ENCODE measurements around the gene CUEDC2. TPM values are rescaled to one million over a fixed set of nuclear protein-coding genes. Genes with fewer than 3 reads are reported as not detected.

CUEDC2 gene
- total RNA-seq, 4 donors from 2014 or later = 86.4 to 195 (median 131) TPM

- H3K9me3 ChIP-seq = no peaks in the 10 kb centered on the region
- DNase-seq (ENCODE audit: low spot score in 2 of 2) = no peak
- 0 to 1% methylated on average over 11 of the region's 11 CpGs for WGBS, 2 donors
- TF ChIP-seq CTCF (IDR thresholded peaks at IDR 0.05) (no peak), EP300 (IDR thresholded peaks at IDR 0.05) (no peak)
- peak overlapping the region; percentile 55 to 88 (median 84) for H3K27ac ChIP-seq
- H3K4me3 ChIP-seq = peak overlapping the region; percentile 64 to 85 (median 78)
- H3K4me1 ChIP-seq = peaks cover 0 to 23% (median 7%) of the 10 kb centered on the region in 4 donors
- H3K36me3 ChIP-seq = no peaks in the 10 kb centered on the region
- H3K27me3 ChIP-seq = no peaks in the 10 kb centered on the region
Observed at GRCh38 chr10:102450124-102450373, 17.7 kb upstream of the CUEDC2 start.

- H3K9me3 ChIP-seq = no peaks in the 10 kb centered on the region
- DNase-seq (ENCODE audit: low spot score in 2 of 2) = peak; percentile 30 to 55
- WGBS, 2 donors = 14 to 16% methylated on average over 30 of the region's 30 CpGs
- H3K27me3 ChIP-seq = no peaks in the 10 kb centered on the region
- peak overlapping the region; percentile 55 to 88 (median 84) for H3K27ac ChIP-seq
- H3K4me1 ChIP-seq = peaks cover 0 to 23% (median 7%) of the 10 kb centered on the region in 4 donors
- TF ChIP-seq EP300 (IDR thresholded peaks at IDR 0.05) (no peak), CTCF (IDR thresholded peaks at IDR 0.05) (no peak), POLR2A (IDR thresholded peaks at IDR 0.05) (no peak)
- no peaks in the 10 kb centered on the region for H3K36me3 ChIP-seq
- H3K4me3 ChIP-seq = peak overlapping the region; percentile 64 to 85 (median 78)
Observed at GRCh38 chr10:102449321-102450123, 17.1 kb upstream of the CUEDC2 start.

- no peaks in the 10 kb centered on the region for H3K9me3 ChIP-seq
- WGBS, 2 donors = 59 to 69% methylated on average over 2 of the region's 2 CpGs
- no peak overlapping the region for H3K27ac ChIP-seq
- no peaks in the 10 kb centered on the region for H3K27me3 ChIP-seq
- TF ChIP-seq CTCF (IDR thresholded peaks at IDR 0.05) (no peak), POLR2A (IDR thresholded peaks at IDR 0.05) (no peak), EP300 (IDR thresholded peaks at IDR 0.05) (no peak)
- peaks cover 0 to 4% (median 2%) of the 10 kb centered on the region in 4 donors for H3K4me1 ChIP-seq
- DNase-seq (ENCODE audit: low spot score in 2 of 2) = no peak
- H3K36me3 ChIP-seq = no peaks in the 10 kb centered on the region
- H3K4me3 ChIP-seq = no peak overlapping the region
Observed at GRCh38 chr10:102444851-102445250, 12.5 kb upstream of the CUEDC2 start.

- DNase-seq (ENCODE audit: low spot score in 2 of 2) = no peak
- H3K4me3 ChIP-seq = no peak overlapping the region
- TF ChIP-seq POLR2A (IDR thresholded peaks at IDR 0.05) (no peak), EP300 (IDR thresholded peaks at IDR 0.05) (no peak), CTCF (IDR thresholded peaks at IDR 0.05) (no peak)
- no peak overlapping the region for H3K27ac ChIP-seq
- WGBS, 2 donors = 81 to 89% methylated on average over 1 of the region's 1 CpG
- no peaks in the 10 kb centered on the region for H3K36me3 ChIP-seq
- H3K9me3 ChIP-seq = no peaks in the 10 kb centered on the region
- peaks cover 0 to 21% of the 10 kb centered on the region in 2 donors for H3K27me3 ChIP-seq
- H3K4me1 ChIP-seq = peaks cover 0 to 27% (median 4%) of the 10 kb centered on the region in 4 donors
Observed at GRCh38 chr10:102438374-102438773, 6.0 kb upstream of the CUEDC2 start.

GRCh38 chr10:102437515-102437914 lies 5.1 kb upstream of the CUEDC2 start:
- TF ChIP-seq EP300 (IDR thresholded peaks at IDR 0.05) (no peak), CTCF (IDR thresholded peaks at IDR 0.05) (no peak), POLR2A (IDR thresholded peaks at IDR 0.05) (no peak)
- peaks cover 0 to 32% (median 7%) of the 10 kb centered on the region in 4 donors for H3K4me1 ChIP-seq
- no peaks in the 10 kb centered on the region for H3K9me3 ChIP-seq
- no peak for DNase-seq (ENCODE audit: low spot score in 2 of 2)
- H3K27ac ChIP-seq = no peak overlapping the region
- H3K36me3 ChIP-seq = no peaks in the 10 kb centered on the region
- no peak overlapping the region for H3K4me3 ChIP-seq
- H3K27me3 ChIP-seq = peaks cover 0 to 25% of the 10 kb centered on the region in 2 donors
- WGBS, 2 donors = 85 to 96% methylated on average over 3 of the region's 3 CpGs

Data from tibial nerve (tissue), 4 donors.